Mucosa of descending colon (tissue), 3 donors: Measurements from ENCODE around the gene CUL1. TPM values are rescaled to one million over a fixed set of nuclear protein-coding genes. Genes with fewer than 3 reads are reported as not detected.

Experiments used
- ATAC-seq: fragments of 200-7000 bp; cut with Tn5 transposase; one replicate; pipeline ENCODE4 v1.9.1; 2020; ENCODE audit warnings: mild to moderate bottlenecking, moderate library complexity
- DNase-seq, 3 donors: peaks; one replicate each; pipeline ENCODE4 v3.0.0-alpha.2; 2020
- H3K36me3 ChIP-seq: fragments of 200-600 bp; one replicate; pipeline ENCODE4 v1.8.0; 2021; ENCODE audit warnings: low read depth, mild to moderate bottlenecking
- H3K4me1 ChIP-seq: fragments of 200-600 bp; one replicate; pipeline ENCODE4 v1.8.0; 2021; ENCODE audit warnings: low read depth, mild to moderate bottlenecking
- H3K4me3 ChIP-seq: fragments of 200-600 bp; one replicate; pipeline ENCODE4 v1.8.0; 2021; ENCODE audit warnings: mild to moderate bottlenecking
- H3K9me3 ChIP-seq: fragments of 200-600 bp; one replicate; pipeline ENCODE4 v1.8.0; 2021; ENCODE audit warnings: mild to moderate bottlenecking
- intact Hi-C, 2 donors: fragments of 100-400 bp; cut with DNase I in 1 of 2; cut with micrococcal nuclease in 1 of 2; formaldehyde crosslinking; loops; one replicate each; pipeline versions ENCODE4 v1.11.0 to v1.11.1; 2022; cut with DNase I, micrococcal nuclease
- total RNA-seq, 3 donors: library from RNA; stranded (reverse); fragmentation: NEBNext Ultra II Directional in 2 of 3; extraction: Animal tissue kit (Norgen Biotek cat#: 25700) in 2 of 3; gene quantifications; one replicate each; pipeline versions ENCODE4 v1.2.1 to v1.2.4, GENCODE V29; 2021 to 2023
- TF ChIP-seq, protein P1 (sequence below): fragments of 200-600 bp; IDR thresholded peaks from one replicate; pipeline ENCODE4 v1.8.0; 2022; ENCODE audit warnings: antibody characterized with exemption, mild to moderate bottlenecking
- donor health status: DM: no; HTN: no; CAD: no; lungs with moderate emphysema.
- donor health status: DM: no; HTN: no; CAD: no.
- donor health status: DM: no; HTN: yes; CAD: no.

The CUL1 gene
- total RNA-seq, 3 donors from 2014 or later, result 28.7 to 58.1 (median 33.3) TPM

GRCh38 chr7:148733496-148733895 is 34.8 kb downstream of the CUL1 start:
- Histone ChIP-seq H3K4me3 (no peak overlapping the region), H3K4me1 (no peaks in the 10 kb centered on the region), H3K36me3 (no peaks in the 10 kb centered on the region), H3K9me3 (no peaks in the 10 kb centered on the region)
- no peak for DNase-seq
- no peak for ATAC-seq
- TF ChIP-seq, protein P1, sequence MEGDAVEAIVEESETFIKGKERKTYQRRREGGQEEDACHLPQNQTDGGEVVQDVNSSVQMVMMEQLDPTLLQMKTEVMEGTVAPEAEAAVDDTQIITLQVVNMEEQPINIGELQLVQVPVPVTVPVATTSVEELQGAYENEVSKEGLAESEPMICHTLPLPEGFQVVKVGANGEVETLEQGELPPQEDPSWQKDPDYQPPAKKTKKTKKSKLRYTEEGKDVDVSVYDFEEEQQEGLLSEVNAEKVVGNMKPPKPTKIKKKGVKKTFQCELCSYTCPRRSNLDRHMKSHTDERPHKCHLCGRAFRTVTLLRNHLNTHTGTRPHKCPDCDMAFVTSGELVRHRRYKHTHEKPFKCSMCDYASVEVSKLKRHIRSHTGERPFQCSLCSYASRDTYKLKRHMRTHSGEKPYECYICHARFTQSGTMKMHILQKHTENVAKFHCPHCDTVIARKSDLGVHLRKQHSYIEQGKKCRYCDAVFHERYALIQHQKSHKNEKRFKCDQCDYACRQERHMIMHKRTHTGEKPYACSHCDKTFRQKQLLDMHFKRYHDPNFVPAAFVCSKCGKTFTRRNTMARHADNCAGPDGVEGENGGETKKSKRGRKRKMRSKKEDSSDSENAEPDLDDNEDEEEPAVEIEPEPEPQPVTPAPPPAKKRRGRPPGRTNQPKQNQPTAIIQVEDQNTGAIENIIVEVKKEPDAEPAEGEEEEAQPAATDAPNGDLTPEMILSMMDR, result no peak
- intact Hi-C loops, result no loop called here

DNA sequence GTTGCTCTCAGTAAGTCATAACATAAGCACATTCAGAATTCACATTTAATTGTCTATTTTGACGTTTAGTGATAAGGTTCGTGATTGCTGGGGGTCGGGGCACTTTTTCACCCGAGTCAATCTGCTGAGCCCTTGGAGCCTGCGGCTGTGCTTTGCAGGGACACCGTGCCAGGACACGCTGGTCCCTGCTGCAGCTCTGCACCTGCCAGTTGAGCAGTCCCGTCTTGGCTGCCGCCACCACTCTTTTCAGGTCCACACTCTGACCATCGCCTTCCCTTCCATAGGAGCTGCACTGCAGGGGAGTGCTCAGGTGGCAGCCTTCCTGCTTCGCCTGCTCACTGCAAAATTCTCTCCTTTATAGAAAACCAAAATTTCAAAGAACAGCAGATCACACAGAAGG is 36.4 kb downstream of the CUL1 start:
- TF ChIP-seq, protein P1, result no peak
- H3K9me3 ChIP-seq, result no peaks in the 10 kb centered on the region
- ATAC-seq (no peak), DNase-seq (no peak)
- H3K36me3 ChIP-seq, result no peaks in the 10 kb centered on the region
- H3K4me3 ChIP-seq, result no peak overlapping the region
- intact Hi-C loops, result no loop called here
- H3K4me1 ChIP-seq, result no peaks in the 10 kb centered on the region

DNA sequence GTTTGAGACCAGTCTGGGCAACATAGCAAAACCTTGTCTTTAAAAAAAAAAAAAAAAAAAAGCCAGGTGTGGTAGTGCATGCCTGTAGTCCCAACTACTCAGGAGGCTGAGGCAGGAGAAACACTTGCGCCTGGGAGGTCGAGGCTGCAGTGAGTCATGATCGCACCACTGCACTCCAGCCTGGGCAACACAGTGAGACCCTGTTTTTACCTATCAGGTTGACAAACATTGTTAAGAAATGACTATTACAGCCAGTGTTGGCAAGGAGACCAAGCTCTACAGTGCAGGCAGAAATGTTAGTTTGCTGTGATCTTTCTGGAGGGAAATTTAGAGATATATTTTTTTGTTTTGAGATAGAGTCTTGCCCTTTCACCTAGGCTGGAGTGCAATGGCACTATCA is 37.3 kb downstream of the CUL1 start:
- H3K9me3 ChIP-seq, result no peaks in the 10 kb centered on the region
- DNase-seq, result no peak
- no peak for ATAC-seq
- TF ChIP-seq, protein P1, result no peak
- H3K36me3 ChIP-seq, result no peaks in the 10 kb centered on the region
- no peaks in the 10 kb centered on the region for H3K4me1 ChIP-seq
- H3K4me3 ChIP-seq, result no peak overlapping the region
- intact Hi-C loops, result no loop called here

- H3K9me3 ChIP-seq, result no peaks in the 10 kb centered on the region
- H3K36me3 ChIP-seq, result no peaks in the 10 kb centered on the region
- no peak overlapping the region for H3K4me3 ChIP-seq
- no peaks in the 10 kb centered on the region for H3K4me1 ChIP-seq
- no peak for ATAC-seq
- intact Hi-C loops, result no loop called here
- DNase-seq, result no peak
- TF ChIP-seq, protein P1, result no peak
These were observed 40.2 kb downstream of the CUL1 start for GRCh38 chr7:148738737-148739535.

DNA sequence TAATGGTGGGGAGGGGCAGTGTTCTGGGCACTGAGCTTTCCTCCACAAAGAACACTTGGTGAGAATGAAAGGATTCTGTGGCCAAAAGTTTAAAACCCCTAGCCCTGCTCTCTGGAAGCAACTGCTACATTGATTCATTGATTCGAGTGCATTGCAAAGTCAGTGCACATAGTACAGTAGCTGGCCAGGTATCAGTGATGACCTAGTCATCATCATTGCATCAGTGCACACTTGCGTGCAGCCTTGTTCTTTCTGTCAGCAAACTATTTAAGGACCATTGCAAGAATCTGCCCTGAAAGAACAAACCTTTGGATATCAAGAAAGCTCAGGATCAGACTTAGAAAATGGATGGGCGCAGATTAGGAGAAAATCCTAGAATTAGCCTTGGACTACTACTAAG is 47.4 kb downstream of the CUL1 start:
- Histone ChIP-seq H3K9me3 (no peaks in the 10 kb centered on the region), H3K4me1 (no peaks in the 10 kb centered on the region), H3K4me3 (no peak overlapping the region), H3K36me3 (no peaks in the 10 kb centered on the region)
- ATAC-seq (no peak), DNase-seq (no peak)
- intact Hi-C loops, result no loop called here
- TF ChIP-seq, protein P1, result no peak
